Spleen (tissue), 11 donors: Measurements from ENCODE around the gene GRAP2. TPM values are rescaled to one million over a fixed set of nuclear protein-coding genes. Genes with fewer than 3 reads are reported as not detected.

Source experiments
- DNase-seq: peaks from one replicate; pipeline ENCODE4 v3.0.0-alpha.2; 2020
- H3K27ac ChIP-seq, 8 donors: fragments of 200-600 bp; sonication (generic) in 7 of 8; 1 replicate in 4 of 8; 2 replicates in 4 of 8; pipeline versions ENCODE4 v1.5.0 to v1.8.0; 2016 to 2021; ENCODE audit warnings: inconsistent platforms in 4 of 8, mild to moderate bottlenecking in 4 of 8, moderate library complexity in 1 of 8
- H3K27me3 ChIP-seq, 7 donors: fragments of 200-600 bp; sonication (generic) in 6 of 7; replicated peaks in 1 of 7; 1 replicate in 4 of 7; 2 replicates in 3 of 7; pipeline versions ENCODE4 v1.5.0 to v1.8.0; 2016 to 2021; ENCODE audit warnings: inconsistent platforms in 3 of 7, mild to moderate bottlenecking in 1 of 7
- H3K36me3 ChIP-seq, 6 donors: fragments of 200-600 bp; sonication (generic) in 5 of 6; 1 replicate in 4 of 6; 2 replicates in 2 of 6; pipeline versions ENCODE4 v1.5.0 to v1.8.0; 2016 to 2021; ENCODE audit warnings: inconsistent platforms in 2 of 6
- H3K4me1 ChIP-seq, 6 donors: fragments of 200-600 bp; sonication (generic) in 5 of 6; 1 replicate in 3 of 6; 2 replicates in 3 of 6; pipeline versions ENCODE4 v1.5.0 to v1.8.0; 2016 to 2021; ENCODE audit warnings: inconsistent platforms in 3 of 6
- H3K4me3 ChIP-seq, 8 donors: fragments of 200-600 bp; sonication (generic) in 7 of 8; 1 replicate in 4 of 8; 2 replicates in 4 of 8; pipeline versions ENCODE4 v1.5.0 to v1.8.0; 2016 to 2021; ENCODE audit warnings: inconsistent platforms in 4 of 8, mild to moderate bottlenecking in 4 of 8, moderate library complexity in 2 of 8
- H3K9me3 ChIP-seq, 8 donors: fragments of 200-600 bp; sonication (generic) in 7 of 8; 1 replicate in 4 of 8; 2 replicates in 4 of 8; pipeline versions ENCODE4 v1.5.0 to v1.8.0; 2016 to 2021; ENCODE audit warnings: inconsistent platforms in 4 of 8
- CTCF ChIP-seq, 11 experiments: fragments of 200-600 bp in 7 of 11; fragments of 450-650 bp in 4 of 11; sonication (generic) in 4 of 11; IDR thresholded peaks in 8 of 11; conservative IDR thresholded peaks in 3 of 11; 1 replicate in 7 of 11; 2 replicates in 4 of 11; pipeline versions ENCODE4 v1.4.0 to v1.8.0; 2016 to 2021; ENCODE audit warnings: antibody characterized with exemption in 11 of 11, inconsistent platforms in 4 of 11, mild to moderate bottlenecking in 1 of 11
- POLR2A ChIP-seq, 3 donors: fragments of 450-650 bp; IDR thresholded peaks; one replicate each; pipeline ENCODE4 v1.5.1; 2017; ENCODE audit warnings: antibody characterized with exemption in 3 of 3, mild to moderate bottlenecking in 1 of 3
- POLR2AphosphoS5 ChIP-seq, 3 donors: sonication (generic); formaldehyde crosslinking; IDR thresholded peaks; one replicate each; pipeline ENCODE4 v1.5.1; 2017; ENCODE audit warnings: antibody characterized with exemption in 3 of 3
- WGBS, 5 donors: extraction: QIAGEN DNeasy Blood & Tissue Kit in 3 of 5; methylation state at CpG; one replicate each; pipeline versions ENCODE4 v1.1.5 to v1.1.7; 2013 to 2018; 5-methylcytosine and 5-hydroxymethylcytosine counted together
- intact Hi-C: fragments of 100-400 bp; cut with DNase I; formaldehyde crosslinking; loops from one replicate; pipeline ENCODE4 v1.15.0; 2023; ENCODE audit warnings: low total_unique reads
- polyA plus RNA-seq, 3 donors: library from polyadenylated mRNA; stranded (reverse); fragments of 200-250 nt; gene quantifications; one replicate each; pipeline ENCODE4 v1.2.1, GENCODE V29; 2013
- total RNA-seq, 7 donors: library from RNA; depleted of rRNA in 3 of 7; stranded (reverse); fragments of >200 nt in 3 of 7; fragmentation: NEBNext Ultra II Directional in 4 of 7; extraction: Animal tissue kit (Norgen Biotek cat#: 25700) in 4 of 7; gene quantifications; one replicate each; pipeline versions ENCODE4 v1.1.0 to v1.2.1, GENCODE V29; 2016 to 2021
- donor health status: healthy with polysubstance abuse.
- donor health status: DM: no; HTN: no; CAD: no; lungs with moderate emphysema.
- donor health status: DM: no; HTN: no; CAD: no.
- donor health status: Bipolar disorder and iron deficiency.
- donor health status: healthy.
- donor health status: DM: no; HTN: no; CAD: no.
- donor health status: DM: yes; HTN: yes; CAD: no.

GRAP2 gene
- total and polyA plus RNA-seq, 10 donors, result 3.1 to 40.3 (median 29.8) TPM

DNA sequence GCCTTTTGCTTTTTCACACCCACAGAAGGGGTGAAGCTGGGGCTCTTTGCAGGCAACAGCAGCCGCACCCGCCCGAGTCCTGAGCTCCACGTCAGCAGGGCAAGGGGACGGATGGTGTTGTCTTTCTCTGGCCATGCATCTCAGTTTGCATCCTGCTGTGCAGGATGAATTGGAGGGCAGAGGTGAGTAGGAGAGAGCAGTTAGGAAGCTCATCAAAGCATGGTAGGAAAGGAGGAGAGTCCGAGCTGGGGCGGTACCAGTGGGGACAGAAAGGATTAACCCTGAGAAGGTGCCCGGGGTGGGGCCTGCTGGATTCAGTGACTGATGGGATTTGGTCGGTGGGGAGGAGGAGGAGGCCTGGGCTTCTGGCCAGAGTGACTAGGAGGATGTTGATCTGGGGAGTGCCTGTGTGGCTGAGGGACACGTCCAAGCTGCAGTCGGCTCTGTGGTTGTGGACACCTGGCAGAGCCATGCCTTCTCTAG lies 108.4 kb downstream of the GRAP2 start:
- no peak for TF ChIP-seq POLR2A (IDR thresholded peaks at IDR 0.05)
- no peak for TF ChIP-seq CTCF (IDR thresholded peaks at IDR 0.05 in 8 of 11, conservative IDR thresholded peaks at IDR 0.05 in 3 of 11)
- TF ChIP-seq POLR2AphosphoS5 (IDR thresholded peaks at IDR 0.05), result no peak

GRCh38 chr22:40009951-40010671 lies 109.2 kb downstream of the GRAP2 start:
- no peaks in the 10 kb centered on the region for H3K9me3 ChIP-seq
- no peak overlapping the region for H3K4me3 ChIP-seq
- H3K4me1 ChIP-seq, result peaks cover 0 to 35% (median 4%) of the 10 kb centered on the region in 6 donors
- no peaks in the 10 kb centered on the region for H3K36me3 ChIP-seq
- intact Hi-C loops, result no loop called here
- H3K27ac ChIP-seq, result no peak overlapping the region
- TF ChIP-seq CTCF (IDR thresholded peaks at IDR 0.05 in 8 of 11, conservative IDR thresholded peaks at IDR 0.05 in 3 of 11) (no peak), POLR2AphosphoS5 (IDR thresholded peaks at IDR 0.05) (no peak), POLR2A (IDR thresholded peaks at IDR 0.05) (no peak)
- WGBS, 5 donors, result 53 to 69% (median 56%) methylated on average over 23 to 24 of the region's 24 CpGs
- DNase-seq, result no peak
- peaks cover 0 to 37% (median 6%) of the 10 kb centered on the region in 7 donors for H3K27me3 ChIP-seq

More for the DNA sequence above, 108.4 kb downstream of the GRAP2 start:
- DNase-seq, result no peak
- Histone ChIP-seq H3K27me3 (peaks cover 0 to 37% (median 6%) of the 10 kb centered on the region in 7 donors), H3K4me3 (no peak overlapping the region), H3K27ac (no peak overlapping the region), H3K36me3 (no peaks in the 10 kb centered on the region), H3K4me1 (peaks cover 0 to 35% (median 4%) of the 10 kb centered on the region in 6 donors), H3K9me3 (no peaks in the 10 kb centered on the region)
- intact Hi-C loops, result no loop called here
- WGBS, 5 donors, result 31 to 44% (median 39%) methylated on average over 9 to 11 of the region's 11 CpGs

- 86 to 92% (median 90%) methylated on average over 5 to 6 of the region's 6 CpGs for WGBS, 5 donors
- peaks cover 0 to 35% (median 4%) of the 10 kb centered on the region in 6 donors for H3K4me1 ChIP-seq
- H3K27ac ChIP-seq, result no peak overlapping the region
- H3K27me3 ChIP-seq, result peaks cover 0 to 37% (median 6%) of the 10 kb centered on the region in 7 donors
- TF ChIP-seq POLR2A (IDR thresholded peaks at IDR 0.05), result no peak
- no peak for TF ChIP-seq POLR2AphosphoS5 (IDR thresholded peaks at IDR 0.05)
- no peak for TF ChIP-seq CTCF (IDR thresholded peaks at IDR 0.05 in 8 of 11, conservative IDR thresholded peaks at IDR 0.05 in 3 of 11)
- H3K36me3 ChIP-seq, result no peaks in the 10 kb centered on the region
- intact Hi-C loops, result no loop called here
- H3K9me3 ChIP-seq, result no peaks in the 10 kb centered on the region
- DNase-seq, result no peak
- H3K4me3 ChIP-seq, result no peak overlapping the region
Measured at GRCh38 chr22:40010746-40011145, 109.9 kb downstream of the GRAP2 start.

DNA sequence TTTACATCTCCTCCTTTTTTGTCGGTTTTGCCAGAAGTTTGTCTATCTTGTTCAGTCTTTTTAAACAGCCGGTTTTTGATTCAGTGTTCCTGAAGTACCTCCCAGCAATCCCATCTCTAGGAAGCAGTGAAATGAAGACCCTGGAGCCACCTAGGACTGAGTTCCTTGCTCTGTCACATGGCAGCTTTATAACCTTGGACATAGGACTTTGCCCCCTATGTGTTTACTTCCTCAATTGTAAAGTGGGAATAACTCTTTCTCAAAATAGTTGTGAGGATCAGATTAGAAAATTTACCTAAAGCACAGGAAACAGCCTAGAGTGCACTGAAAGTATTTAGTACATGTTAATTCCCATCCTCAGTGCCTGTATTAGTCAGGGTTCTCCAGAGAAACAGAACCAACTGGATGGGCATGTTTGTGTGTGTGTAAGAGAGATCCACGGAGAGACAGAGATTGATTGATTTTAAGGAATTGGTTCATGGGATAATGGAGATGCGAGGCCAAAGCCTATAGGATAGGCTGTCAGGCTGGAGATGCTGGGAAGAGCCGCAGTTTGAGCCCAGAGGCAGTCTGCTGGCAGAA lies 113.9 kb downstream of the GRAP2 start:
- DNase-seq, result no peak
- Histone ChIP-seq H3K9me3 (no peaks in the 10 kb centered on the region), H3K27ac (no peak overlapping the region), H3K4me3 (no peak overlapping the region), H3K27me3 (peaks cover 0 to 18% (median 4%) of the 10 kb centered on the region in 7 donors), H3K36me3 (no peaks in the 10 kb centered on the region), H3K4me1 (peaks cover 0 to 5% (median under 1%) of the 10 kb centered on the region in 6 donors)
- intact Hi-C loops, result no loop called here
- TF ChIP-seq CTCF (IDR thresholded peaks at IDR 0.05 in 8 of 11, conservative IDR thresholded peaks at IDR 0.05 in 3 of 11), result no peak
- no peak for TF ChIP-seq POLR2A (IDR thresholded peaks at IDR 0.05)
- TF ChIP-seq POLR2AphosphoS5 (IDR thresholded peaks at IDR 0.05), result no peak
- 79 to 94% (median 86%) methylated on average over 5 of the region's 5 CpGs for WGBS, 5 donors
